Activated naive CD8-positive, alpha-beta T cell treated with anti-CD3 and anti-CD28 coated beads, Interleukin-2, amount 10 ng/mL, durations not matched to agents 7 days and 5 days (primary cell): ENCODE measurements around the gene RAP2B. TPM values are rescaled to one million over a fixed set of nuclear protein-coding genes. Genes with fewer than 3 reads are reported as not detected.
"Not testable (repeated sequence)": the region's sequence is repeated elsewhere in the genome, so short reads cannot be mapped to it uniquely, and the experiment has no call there.

Experiments used
- ATAC-seq: fragments of 150-1000 bp; cut with Tn5 transposase; one replicate; pipeline ENCODE4 v1.10.0; 2021; ENCODE audit warnings: low read depth, moderate library complexity
- POLR2A ChIA-PET: fragments of 350-600 bp; sonication (Branson Sonifier 250); formaldehyde crosslinking; loops from one replicate; lab custom pipeline; 2021; ENCODE audit warnings: antibody characterized with exemption; lab: Charles Lee
- DNase-seq: peaks from one replicate; pipeline ENCODE4 v3.0.0; 2021
- H3K27ac Mint-ChIP-seq: one replicate; pipeline ENCODE4 v1.8.0; 2022; ENCODE audit warnings: mild to moderate bottlenecking, mixed read lengths
- H3K27me3 Mint-ChIP-seq: one replicate; pipeline ENCODE4 v1.8.0; 2022; ENCODE audit warnings: mild to moderate bottlenecking, moderate library complexity, mixed read lengths
- H3K36me3 Mint-ChIP-seq: one replicate; pipeline ENCODE4 v1.8.0; 2021; ENCODE audit warnings: mild to moderate bottlenecking, mixed read lengths
- H3K4me1 Mint-ChIP-seq: one replicate; pipeline ENCODE4 v1.8.0; 2021; ENCODE audit warnings: mixed read lengths
- H3K4me3 Mint-ChIP-seq: one replicate; pipeline ENCODE4 v1.8.0; 2022; ENCODE audit warnings: mild to moderate bottlenecking, moderate library complexity, mixed read lengths
- H3K9me3 Mint-ChIP-seq: one replicate; pipeline ENCODE4 v1.8.0; 2021; ENCODE audit warnings: mixed read lengths
- total RNA-seq, 2 experiments: library from RNA; stranded (reverse); gene quantifications; one replicate each; pipeline ENCODE4 v1.2.3, GENCODE V29; 2021

The RAP2B gene
- total RNA-seq, 2 experiments from 2014 or later, result 19.3 to 20.7 TPM

DNA sequence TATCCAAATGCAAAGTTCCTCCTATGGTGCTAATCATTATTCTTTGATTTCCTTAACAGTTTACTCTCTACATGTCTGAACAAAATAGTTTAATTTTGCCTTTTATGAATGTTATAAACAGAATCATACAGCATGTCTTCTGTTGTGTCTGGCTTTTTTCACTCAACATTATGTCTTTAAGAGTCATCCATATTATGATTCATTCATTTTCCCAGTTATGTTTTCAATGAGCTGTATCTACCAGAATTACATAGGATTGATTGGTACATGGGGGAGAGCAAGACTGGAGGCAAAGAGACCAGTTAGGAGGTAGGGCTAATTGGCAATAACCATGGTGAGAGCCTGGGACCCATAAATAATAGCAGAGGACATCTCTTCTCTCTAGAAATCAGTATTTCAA lies 16.6 kb upstream of the RAP2B start:
- no peaks in the 10 kb centered on the region for H3K27me3 Mint-ChIP-seq
- H3K36me3 Mint-ChIP-seq, result no peaks in the 10 kb centered on the region
- H3K4me3 Mint-ChIP-seq, result no peak overlapping the region
- no peak for ATAC-seq
- peaks cover 2% of the 10 kb centered on the region for H3K4me1 Mint-ChIP-seq
- H3K27ac Mint-ChIP-seq, result no peak overlapping the region
- DNase-seq, result no peak
- POLR2A ChIA-PET, result no interaction called here
- H3K9me3 Mint-ChIP-seq, result peaks cover 1% of the 10 kb centered on the region

DNA sequence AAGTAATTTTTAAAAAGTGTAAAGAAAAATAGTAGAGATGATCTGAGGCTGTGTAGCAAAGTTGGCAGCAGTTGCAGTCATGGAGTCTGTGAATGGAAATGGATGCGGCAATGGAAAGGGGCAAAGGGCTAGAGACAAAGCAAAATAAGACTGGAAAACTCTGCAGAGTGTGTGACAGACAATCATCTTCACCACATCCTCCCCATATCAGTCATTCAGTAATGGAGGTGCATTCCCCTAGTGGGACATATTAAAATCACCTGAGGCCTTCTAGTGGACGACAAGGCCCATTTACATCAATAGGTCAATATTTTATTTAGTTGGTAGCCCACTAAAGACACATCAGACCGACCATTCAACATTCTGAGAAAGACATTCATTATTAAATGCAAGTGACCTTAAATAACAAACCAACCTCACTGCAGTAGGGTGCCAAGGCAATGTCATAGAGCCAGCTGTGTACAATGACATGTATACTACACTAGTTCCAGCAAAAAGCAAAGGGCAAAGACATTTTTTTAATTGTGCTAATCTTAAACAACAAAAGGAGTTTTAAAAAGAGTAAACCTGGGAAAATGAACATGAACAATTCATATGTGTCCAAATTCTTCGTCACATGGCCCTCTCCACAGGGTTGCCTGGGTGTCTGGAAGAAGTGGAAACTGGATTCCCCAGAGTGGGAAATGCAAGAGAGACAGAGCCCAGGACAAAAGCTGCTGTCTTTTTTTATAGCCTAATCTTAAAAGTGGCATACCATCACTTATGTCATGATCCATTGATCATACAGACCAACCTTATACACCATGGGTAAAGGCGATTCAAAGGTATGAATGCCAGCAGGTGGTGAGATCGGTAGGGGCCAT lies 15.6 kb upstream of the RAP2B start:
- no peak for ATAC-seq
- DNase-seq, result no peak
- Mint-ChIP-seq H3K4me1 (no peaks in the 10 kb centered on the region), H3K4me3 (no peak overlapping the region), H3K36me3 (no peaks in the 10 kb centered on the region), H3K27me3 (no peaks in the 10 kb centered on the region), H3K9me3 (peaks cover 1% of the 10 kb centered on the region), H3K27ac (no peak overlapping the region)
- POLR2A ChIA-PET, result no interaction called here

DNA sequence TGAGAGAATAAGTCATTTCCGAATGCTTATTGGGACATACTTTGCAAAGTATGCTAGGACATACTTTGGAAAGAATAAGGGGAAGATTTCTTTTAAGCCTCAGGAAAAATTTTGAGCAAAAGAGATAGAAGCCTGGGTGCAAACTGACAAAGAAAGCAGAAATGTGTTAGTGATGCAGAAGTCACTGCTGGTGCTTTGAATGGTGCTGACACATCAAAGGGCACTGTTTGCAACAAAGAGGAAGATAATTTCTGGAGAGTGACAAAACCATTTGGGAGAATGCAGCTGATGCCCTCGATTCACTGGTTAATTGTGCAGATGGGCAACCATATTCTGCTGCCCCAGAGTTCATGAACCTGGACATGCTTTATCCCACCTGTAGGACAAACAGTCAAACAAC lies 11.0 kb upstream of the RAP2B start:
- ATAC-seq (no peak), DNase-seq (no peak)
- POLR2A ChIA-PET, result no interaction called here
- Mint-ChIP-seq H3K36me3 (no peaks in the 10 kb centered on the region), H3K4me1 (no peaks in the 10 kb centered on the region), H3K27ac (no peak overlapping the region), H3K27me3 (no peaks in the 10 kb centered on the region), H3K9me3 (peaks cover 1% of the 10 kb centered on the region), H3K4me3 (no peak overlapping the region)

DNA sequence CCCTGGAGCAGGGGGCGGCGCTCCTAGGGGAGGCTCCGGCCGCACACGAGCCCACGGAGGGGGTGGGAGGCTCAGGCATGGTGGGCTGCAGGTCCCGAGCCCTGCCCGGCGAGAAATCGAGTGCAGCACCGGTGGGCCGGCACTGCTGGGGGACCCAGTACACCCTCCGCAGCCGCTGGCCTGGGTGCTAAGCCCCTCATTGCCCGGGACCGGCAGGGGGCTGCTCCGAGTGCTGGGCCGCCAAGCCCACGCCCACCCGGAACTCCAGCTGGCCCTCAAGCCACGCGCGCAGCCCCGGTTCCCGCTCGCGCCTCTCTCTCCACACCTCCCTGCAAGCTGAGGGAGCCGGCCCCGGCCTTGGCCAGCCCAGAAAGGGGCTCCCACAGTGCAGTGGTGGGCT lies 6.2 kb upstream of the RAP2B start:
- H3K9me3 Mint-ChIP-seq, POLR2A ChIA-PET, H3K36me3 Mint-ChIP-seq, ATAC-seq, H3K27me3 Mint-ChIP-seq, H3K4me3 Mint-ChIP-seq, DNase-seq, H3K27ac Mint-ChIP-seq, H3K4me1 Mint-ChIP-seq: not testable (repeated sequence)

DNA sequence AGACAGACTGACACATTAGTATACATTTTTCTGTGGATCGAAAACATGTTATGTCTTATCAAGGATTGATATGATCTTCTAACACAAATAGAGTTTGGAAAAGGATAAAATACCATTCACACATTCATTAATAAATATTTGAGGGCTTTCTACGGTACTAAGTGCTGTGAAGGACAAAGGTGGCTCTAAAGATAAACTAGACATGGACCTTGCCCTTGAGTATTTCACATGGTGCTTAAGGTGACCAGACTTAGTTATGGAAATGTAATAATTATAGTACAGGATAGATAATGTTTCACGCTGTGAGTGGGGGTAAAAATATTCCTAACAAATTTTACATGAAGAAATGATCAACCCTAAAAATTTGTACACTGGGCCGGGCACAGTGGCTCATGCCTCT lies 3.8 kb upstream of the RAP2B start:
- Mint-ChIP-seq H3K4me3 (no peak overlapping the region), H3K27ac (no peak overlapping the region), H3K4me1 (peaks cover 2% of the 10 kb centered on the region), H3K27me3 (no peaks in the 10 kb centered on the region), H3K9me3 (no peaks in the 10 kb centered on the region), H3K36me3 (peaks cover under 1% of the 10 kb centered on the region)
- ATAC-seq (no peak), DNase-seq (no peak)
- POLR2A ChIA-PET, result no interaction called here

DNA sequence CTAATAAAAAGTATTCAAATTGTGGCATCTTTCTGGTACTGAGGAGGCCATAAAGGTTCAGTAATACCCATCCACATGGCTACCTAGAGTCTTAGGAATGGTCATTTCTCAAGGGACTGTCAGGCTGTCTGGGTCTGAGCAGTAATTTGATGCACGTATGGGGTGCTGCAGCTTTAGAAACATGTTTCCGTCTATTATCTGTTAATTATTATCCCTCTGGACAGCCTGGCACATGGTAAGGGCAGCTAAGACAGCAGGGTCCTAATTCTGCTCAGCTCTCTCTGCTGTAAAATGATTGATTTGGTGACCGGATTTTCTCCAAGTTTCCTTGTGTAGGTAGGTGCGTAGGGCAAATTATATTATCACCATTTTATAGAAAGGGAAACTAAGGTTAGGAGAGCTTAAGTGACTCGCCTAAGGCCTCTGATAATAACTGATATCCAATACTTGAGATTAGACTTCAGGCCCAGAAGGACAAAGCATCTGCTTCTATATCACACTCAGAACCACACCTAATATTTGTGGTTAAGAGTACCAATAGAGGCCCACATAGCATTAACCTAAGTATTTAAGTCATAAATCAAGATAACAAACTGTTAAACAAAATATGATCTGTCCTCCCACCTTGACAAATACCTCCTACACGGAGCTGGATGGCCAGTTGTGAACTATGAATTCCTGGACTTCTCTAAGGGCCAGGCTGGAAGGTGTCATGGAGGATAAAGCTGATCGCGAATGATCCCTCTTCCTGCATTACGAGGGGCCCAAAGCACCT lies 2.9 kb upstream of the RAP2B start:
- DNase-seq (no peak), ATAC-seq (no peak)
- Mint-ChIP-seq H3K27ac (no peak overlapping the region), H3K27me3 (no peaks in the 10 kb centered on the region), H3K4me1 (peaks cover 6% of the 10 kb centered on the region), H3K36me3 (peaks cover 3% of the 10 kb centered on the region), H3K9me3 (no peaks in the 10 kb centered on the region), H3K4me3 (peak overlapping the region; percentile 96)
- POLR2A ChIA-PET, result interaction anchor here (6.9 kb wide), 1 partner anchor 63 kb away, joined by 60 read pairs; no protein-coding TSS in a partner anchor

DNA sequence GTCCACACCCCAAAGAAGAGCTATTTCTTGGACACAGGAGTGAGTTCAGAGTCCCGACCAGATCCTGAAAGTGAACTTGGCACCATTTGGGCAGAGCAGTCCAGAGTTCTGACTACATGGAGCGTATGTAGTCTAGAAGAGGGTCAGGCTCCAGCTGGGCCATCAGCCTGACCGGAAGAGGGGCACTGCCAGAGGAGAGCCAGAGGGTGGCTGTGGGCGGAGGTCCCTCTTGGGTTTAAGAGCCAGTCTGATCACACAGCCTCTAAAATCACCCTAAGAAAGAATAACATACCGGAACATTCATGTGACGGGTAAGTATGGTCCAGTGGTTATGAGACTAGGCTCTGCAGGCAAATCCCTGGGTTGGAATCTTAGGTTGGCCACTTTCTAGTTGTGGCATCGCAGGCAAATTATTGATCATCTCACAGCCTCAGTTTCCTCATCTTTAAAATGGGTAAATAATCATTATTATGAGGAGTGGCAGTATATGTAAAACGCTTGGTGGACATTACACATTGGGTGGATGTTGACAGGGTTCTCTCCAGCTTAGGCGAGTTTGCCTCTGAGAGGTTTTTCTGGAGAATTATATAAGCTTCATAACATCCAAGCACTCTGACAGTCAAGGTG lies 2.1 kb upstream of the RAP2B start:
- H3K27me3 Mint-ChIP-seq, result no peaks in the 10 kb centered on the region

DNA sequence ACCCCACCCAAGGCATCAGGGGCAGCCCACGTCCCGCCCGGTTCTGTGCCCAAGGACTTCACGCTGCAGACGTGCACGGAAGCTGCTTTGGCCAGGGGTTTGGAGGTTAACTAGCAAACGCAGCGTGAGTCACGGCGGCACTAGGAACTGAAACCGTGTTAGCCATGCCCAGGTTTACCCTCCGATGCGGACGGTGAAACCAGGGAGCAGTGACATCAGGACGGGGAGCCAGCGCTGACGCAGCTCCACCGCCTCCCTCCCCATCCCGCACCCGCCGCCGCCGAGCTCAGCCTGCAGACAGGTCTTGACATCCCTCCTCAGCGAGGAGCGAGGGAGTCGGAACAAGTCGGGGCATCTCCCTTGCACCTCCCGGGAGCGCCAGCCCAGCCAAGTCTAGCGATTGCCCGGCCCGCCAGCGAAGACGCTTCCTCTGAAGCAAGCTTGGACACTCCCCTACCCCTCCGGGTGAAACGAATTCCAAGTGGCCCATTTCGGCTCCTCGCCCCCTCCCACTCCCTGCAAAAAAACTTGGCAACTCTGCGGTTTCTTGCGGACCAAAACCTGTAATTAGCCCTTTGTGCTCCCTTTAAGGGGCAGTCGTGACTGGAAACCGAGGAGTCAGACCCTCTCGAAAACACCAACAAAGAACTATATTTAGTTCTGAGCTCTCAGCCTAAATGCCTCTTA lies 1.4 kb upstream of the RAP2B start:
- ATAC-seq (peak; percentile 8), DNase-seq (peak; percentile 75)
- Mint-ChIP-seq H3K27ac (peak overlapping the region; percentile 99), H3K4me3 (peak overlapping the region; percentile 96), H3K27me3 (no peaks in the 10 kb centered on the region), H3K9me3 (no peaks in the 10 kb centered on the region), H3K36me3 (peaks cover 5% of the 10 kb centered on the region), H3K4me1 (peaks cover 20% of the 10 kb centered on the region)
- POLR2A ChIA-PET, result interaction anchor here (0.6 to 6.9 kb wide), 12 partner anchors 9 to 464 kb away, joined by 3 to 60 read pairs (median 5); no protein-coding TSS in a partner anchor

More for the DNA sequence above, 2.1 kb upstream of the RAP2B start:
- no peak for ATAC-seq
- H3K4me3 Mint-ChIP-seq, result peak overlapping the region; percentile 96
- DNase-seq, result no peak
- no peaks in the 10 kb centered on the region for H3K9me3 Mint-ChIP-seq
- POLR2A ChIA-PET, result interaction anchor here (0.6 to 6.9 kb wide), 2 partner anchors 62 to 130 kb away, joined by 3 to 60 read pairs; no protein-coding TSS in a partner anchor
- peaks cover 14% of the 10 kb centered on the region for H3K4me1 Mint-ChIP-seq
- peaks cover 3% of the 10 kb centered on the region for H3K36me3 Mint-ChIP-seq
- peak overlapping the region; percentile 99 for H3K27ac Mint-ChIP-seq

DNA sequence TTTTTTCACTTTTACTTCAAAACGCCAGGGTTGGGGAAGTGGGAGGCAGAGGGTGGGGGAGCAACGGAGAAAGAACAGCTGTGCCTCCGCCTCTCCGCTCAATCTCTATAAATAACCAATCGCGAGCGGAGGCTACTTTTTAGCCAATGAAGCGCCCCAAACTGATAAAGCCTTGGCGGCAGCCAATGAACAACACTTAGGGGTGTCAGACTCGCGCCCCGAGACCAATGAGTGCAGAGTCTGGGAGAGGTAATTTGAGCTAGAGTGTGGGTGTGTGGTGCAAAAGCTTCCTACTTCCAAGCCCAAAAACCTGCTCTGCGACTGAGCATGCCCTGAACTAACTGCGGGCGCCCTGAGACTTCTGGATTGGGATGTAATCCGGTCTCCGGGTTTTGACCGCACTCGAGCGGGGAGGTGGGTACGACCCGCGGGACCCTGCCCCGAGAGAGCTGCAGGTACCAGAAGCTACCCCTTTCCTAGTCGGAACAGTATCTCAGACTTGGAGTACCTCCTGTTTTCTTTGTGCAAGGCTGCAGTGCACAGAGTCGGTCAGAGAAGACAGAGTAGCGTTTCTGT lies 800 bp upstream of the RAP2B start:
- DNase-seq, result peak; percentile 82
- no peaks in the 10 kb centered on the region for H3K27me3 Mint-ChIP-seq
- POLR2A ChIA-PET, result interaction anchor here (0.8 to 6.9 kb wide), 12 partner anchors 9 to 463 kb away, joined by 3 to 60 read pairs (median 5); no protein-coding TSS in a partner anchor
- peaks cover 25% of the 10 kb centered on the region for H3K4me1 Mint-ChIP-seq
- peaks cover 5% of the 10 kb centered on the region for H3K36me3 Mint-ChIP-seq
- peak; percentile 85 for ATAC-seq
- no peaks in the 10 kb centered on the region for H3K9me3 Mint-ChIP-seq
- H3K4me3 Mint-ChIP-seq, result peak overlapping the region; percentile 96
- H3K27ac Mint-ChIP-seq, result peak overlapping the region; percentile 99

DNA sequence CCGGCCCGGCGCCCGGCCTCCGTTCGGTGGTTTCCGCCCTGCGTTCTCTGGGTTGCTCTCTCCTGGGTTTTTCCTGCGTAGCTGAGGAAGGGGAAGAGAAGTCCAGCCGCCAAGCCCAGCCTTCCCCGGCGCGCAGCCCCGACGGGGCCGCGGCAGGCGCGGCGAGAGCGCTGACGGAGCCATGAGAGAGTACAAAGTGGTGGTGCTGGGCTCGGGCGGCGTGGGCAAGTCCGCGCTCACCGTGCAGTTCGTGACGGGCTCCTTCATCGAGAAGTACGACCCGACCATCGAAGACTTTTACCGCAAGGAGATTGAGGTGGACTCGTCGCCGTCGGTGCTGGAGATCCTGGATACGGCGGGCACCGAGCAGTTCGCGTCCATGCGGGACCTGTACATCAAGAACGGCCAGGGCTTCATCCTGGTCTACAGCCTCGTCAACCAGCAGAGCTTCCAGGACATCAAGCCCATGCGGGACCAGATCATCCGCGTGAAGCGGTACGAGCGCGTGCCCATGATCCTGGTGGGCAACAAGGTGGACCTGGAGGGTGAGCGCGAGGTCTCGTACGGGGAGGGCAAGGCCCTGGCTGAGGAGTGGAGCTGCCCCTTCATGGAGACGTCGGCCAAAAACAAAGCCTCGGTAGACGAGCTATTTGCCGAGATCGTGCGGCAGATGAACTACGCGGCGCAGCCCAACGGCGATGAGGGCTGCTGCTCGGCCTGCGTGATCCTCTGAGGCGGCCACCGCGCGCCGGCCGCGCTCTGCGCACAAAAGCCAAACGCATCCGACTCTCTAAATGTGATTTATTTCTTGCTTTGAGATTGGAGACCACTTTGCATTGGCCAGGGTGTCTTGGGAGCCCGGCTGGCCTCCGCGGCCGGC lies 727 bp downstream of the RAP2B start:
- ATAC-seq (peak; percentile 1), DNase-seq (peak; percentile 68)
- H3K9me3 Mint-ChIP-seq, result no peaks in the 10 kb centered on the region
- H3K27ac Mint-ChIP-seq, result peak overlapping the region; percentile 87
- H3K27me3 Mint-ChIP-seq, result no peaks in the 10 kb centered on the region
- POLR2A ChIA-PET, result interaction anchor here (0.7 to 6.9 kb wide), 4 partner anchors 59 to 567 kb away, joined by 4 to 60 read pairs (median 8); no protein-coding TSS in a partner anchor
- peak overlapping the region; percentile 96 for H3K4me3 Mint-ChIP-seq
- H3K4me1 Mint-ChIP-seq, result peaks cover 36% of the 10 kb centered on the region
- H3K36me3 Mint-ChIP-seq, result peaks cover 5% of the 10 kb centered on the region

DNA sequence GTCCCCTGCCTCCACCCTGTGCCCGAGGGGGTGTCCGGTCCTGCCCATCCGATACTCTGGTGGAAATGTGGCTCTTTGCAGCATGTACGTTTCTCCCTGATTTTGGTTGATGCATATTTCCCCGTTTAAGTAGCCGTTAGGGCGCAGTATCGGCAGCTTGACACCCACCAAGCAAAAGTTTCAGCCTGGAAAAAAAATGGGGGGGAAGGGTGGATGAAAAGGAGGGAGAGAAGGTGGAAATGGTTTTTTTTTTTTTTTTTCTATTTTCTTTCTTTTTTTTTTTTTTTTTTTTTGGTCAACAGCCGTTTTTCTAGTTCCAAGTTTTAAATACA lies 1.3 kb downstream of the RAP2B start:
- no peak for DNase-seq
- Mint-ChIP-seq H3K27ac (peak overlapping the region; percentile 87), H3K9me3 (no peaks in the 10 kb centered on the region), H3K4me3 (peak overlapping the region; percentile 96), H3K4me1 (peaks cover 36% of the 10 kb centered on the region), H3K36me3 (peaks cover 5% of the 10 kb centered on the region), H3K27me3 (no peaks in the 10 kb centered on the region)
- POLR2A ChIA-PET, result interaction anchor here (0.7 to 6.9 kb wide), 6 partner anchors 28 to 1146 kb away, joined by 3 to 60 read pairs (median 4); no protein-coding TSS in a partner anchor
- ATAC-seq, result no peak
